GM23338 (cell line): Measurements from ENCODE around the gene MED16. TPM values are rescaled to one million over a fixed set of nuclear protein-coding genes. Genes with fewer than 3 reads are reported as not detected.

Experiments used
- ATAC-seq: fragments of 200-7000 bp; cut with Tn5 transposase; 3 replicates; pipeline ENCODE4 v1.9.1; 2020
- DNase-seq: peaks from one replicate; pipeline ENCODE4 v3.0.0-alpha.2; 2015; ENCODE audit warnings: low spot score
- H2AFZ ChIP-seq: fragments of 200-600 bp; sonication (generic); 2 replicates; pipeline ENCODE4 v1.8.0; 2016; ENCODE audit warnings: antibody characterized with exemption, mild to moderate bottlenecking, moderate library complexity
- H3F3A ChIP-seq: fragments of 200-600 bp; sonication (generic); replicated peaks from 2 replicates; pipeline ENCODE4 v1.8.0; 2017; ENCODE audit warnings: antibody characterized with exemption, mixed run types, low read depth
- H3K27ac ChIP-seq: fragments of 200-600 bp; sonication (generic); 2 replicates; pipeline ENCODE4 v1.6.1; 2016; ENCODE audit warnings: low read depth
- H3K27me3 ChIP-seq: fragments of 200-600 bp; sonication (generic); 2 replicates; pipeline ENCODE4 v1.8.0; 2016; ENCODE audit warnings: mild to moderate bottlenecking, mixed run types, moderate library complexity; ENCODE audit not compliant: insufficient read depth
- H3K36me3 ChIP-seq: fragments of 200-600 bp; sonication (generic); 2 replicates; pipeline ENCODE4 v1.8.0; 2016; ENCODE audit warnings: mild to moderate bottlenecking; ENCODE audit not compliant: insufficient read depth
- H3K4me1 ChIP-seq: fragments of 200-600 bp; sonication (generic); 2 replicates; pipeline ENCODE4 v1.8.0; 2016; ENCODE audit warnings: mild to moderate bottlenecking, moderate library complexity; ENCODE audit not compliant: insufficient read depth
- H3K4me2 ChIP-seq: fragments of 200-600 bp; sonication (generic); 2 replicates; pipeline ENCODE4 v1.7.1; 2017; ENCODE audit warnings: mixed run types
- H3K4me3 ChIP-seq: fragments of 200-600 bp; sonication (generic); 2 replicates; pipeline ENCODE4 v1.6.1; 2016; ENCODE audit warnings: mixed run types
- H3K79me2 ChIP-seq: fragments of 200-600 bp; sonication (generic); replicated peaks from 2 replicates; pipeline ENCODE4 v1.8.0; 2017; ENCODE audit warnings: mild to moderate bottlenecking; ENCODE audit not compliant: insufficient read depth
- H3K9me2 ChIP-seq: fragments of 200-600 bp; sonication (generic); 2 replicates; pipeline ENCODE4 v1.8.0; 2017; ENCODE audit not compliant: insufficient read depth
- H4K20me1 ChIP-seq: fragments of 200-600 bp; sonication (generic); replicated peaks from 2 replicates; pipeline ENCODE4 v1.8.0; 2017; ENCODE audit warnings: mild to moderate bottlenecking; ENCODE audit not compliant: insufficient read depth
- H3K27ac Mint-ChIP-seq: 2 replicates; pipeline ENCODE4 v1.8.0; 2020; ENCODE audit warnings: inconsistent platforms, mild to moderate bottlenecking, moderate library complexity, mixed read lengths
- H3K27me3 Mint-ChIP-seq: 3 replicates; pipeline ENCODE4 v1.8.0; 2022; ENCODE audit warnings: low read depth, mild to moderate bottlenecking, moderate library complexity, mixed read lengths, inconsistent platforms; ENCODE audit not compliant: insufficient read depth, poor library complexity
- H3K36me3 Mint-ChIP-seq: 3 replicates; pipeline ENCODE4 v1.8.0; 2021; ENCODE audit warnings: low read depth, mild to moderate bottlenecking, inconsistent platforms, moderate library complexity, mixed read lengths
- H3K4me1 Mint-ChIP-seq: 3 replicates; pipeline ENCODE4 v1.8.0; 2020; ENCODE audit warnings: mild to moderate bottlenecking, inconsistent platforms, mixed read lengths
- H3K4me3 Mint-ChIP-seq: 3 replicates; pipeline ENCODE4 v1.8.0; 2021; ENCODE audit warnings: moderate library complexity, mild to moderate bottlenecking, inconsistent platforms, mixed read lengths
- H3K9me3 Mint-ChIP-seq: 3 replicates; pipeline ENCODE4 v1.8.0; 2020; ENCODE audit warnings: moderate library complexity, mild to moderate bottlenecking, inconsistent platforms, mixed read lengths
- CREB1 ChIP-seq: fragments of 250-450 bp; sonication (Bioruptor Pico); IDR thresholded peaks from 2 replicates; pipeline ENCODE4 v1.5.0; 2020; ENCODE audit warnings: low read depth, mild to moderate bottlenecking, moderate library complexity
- EZH2 ChIP-seq: fragments of 200-600 bp; sonication (generic); IDR thresholded peaks from one replicate; pipeline ENCODE4 v1.8.0; 2017; ENCODE audit warnings: antibody characterized with exemption, mild to moderate bottlenecking, low read depth; ENCODE audit not compliant: unreplicated experiment
- EZH2phosphoT487 ChIP-seq: fragments of 200-600 bp; sonication (generic); IDR thresholded peaks from one replicate; pipeline ENCODE4 v1.8.1; 2018; ENCODE audit warnings: antibody characterized with exemption; ENCODE audit not compliant: unreplicated experiment
- NANOG ChIP-seq: IDR thresholded peaks from 2 replicates; pipeline ENCODE4 v1.6.1; 2016; ENCODE audit warnings: antibody characterized with exemption, borderline replicate concordance
- POLR2AphosphoS5 ChIP-seq: IDR thresholded peaks from 2 replicates; pipeline ENCODE4 v1.6.1; 2016; ENCODE audit warnings: antibody characterized with exemption, low read depth
- ZNF114 ChIP-seq: fragments of 250-450 bp; sonication (Bioruptor Pico); IDR thresholded peaks from 2 replicates; pipeline ENCODE4 v1.5.0; 2020; ENCODE audit warnings: mild to moderate bottlenecking, moderate library complexity
- polyA plus RNA-seq: library from polyadenylated mRNA; unstranded; fragments of >200 nt; fragmentation: Nextera tagmentation; extraction: Ambion mirVana; gene quantifications from 2 replicates; pipeline ENCODE4 v1.2.1, GENCODE V29; 2016
- total RNA-seq: library from RNA; depleted of rRNA; stranded (reverse); fragments of >200 nt; shearing (Covaris generic); gene quantifications from 2 replicates; pipeline ENCODE4 v1.2.3, GENCODE V29; 2014
- TF ChIP-seq, protein P1 (sequence below): IDR thresholded peaks from one replicate; pipeline ENCODE4 v1.6.1; 2018; ENCODE audit warnings: antibody characterized with exemption; ENCODE audit not compliant: unreplicated experiment
- TF ChIP-seq, protein P2 (sequence below), 2 experiments: fragments of 200-600 bp in 1 of 2; sonication (generic) in 1 of 2; conservative IDR thresholded peaks; 2 replicates each; pipeline versions ENCODE4 v1.5.1 to v1.6.1; 2016 to 2017; ENCODE audit warnings: antibody characterized with exemption in 2 of 2, low read depth in 2 of 2, mild to moderate bottlenecking in 2 of 2, moderate library complexity in 1 of 2
- TF ChIP-seq, protein P3 (sequence below): IDR thresholded peaks from 2 replicates; pipeline ENCODE4 v1.6.1; 2016; ENCODE audit warnings: antibody characterized with exemption

Gene MED16
- total and polyA plus RNA-seq, 2 experiments from 2014 or later: 52.7 to 73.6 TPM

DNA sequence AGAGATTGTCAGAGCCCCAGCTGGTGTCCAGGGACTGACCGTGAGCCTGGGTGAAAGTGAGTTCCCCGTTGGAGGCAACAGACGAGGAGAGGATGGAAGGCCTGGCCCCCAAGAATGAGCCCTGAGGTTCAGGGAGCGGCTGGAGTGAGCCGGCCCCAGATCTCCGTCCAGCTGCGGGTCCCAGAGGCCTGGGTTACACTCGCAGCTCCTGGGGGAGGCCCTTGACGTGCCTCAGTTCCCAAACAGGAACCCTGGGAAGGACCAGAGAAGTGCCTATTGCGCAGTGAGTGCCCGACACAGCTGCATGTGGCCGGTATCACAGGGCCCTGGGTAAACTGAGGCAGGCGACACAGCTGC lies 42.0 kb downstream of the MED16 start (continued):
- TF ChIP-seq, protein P1, sequence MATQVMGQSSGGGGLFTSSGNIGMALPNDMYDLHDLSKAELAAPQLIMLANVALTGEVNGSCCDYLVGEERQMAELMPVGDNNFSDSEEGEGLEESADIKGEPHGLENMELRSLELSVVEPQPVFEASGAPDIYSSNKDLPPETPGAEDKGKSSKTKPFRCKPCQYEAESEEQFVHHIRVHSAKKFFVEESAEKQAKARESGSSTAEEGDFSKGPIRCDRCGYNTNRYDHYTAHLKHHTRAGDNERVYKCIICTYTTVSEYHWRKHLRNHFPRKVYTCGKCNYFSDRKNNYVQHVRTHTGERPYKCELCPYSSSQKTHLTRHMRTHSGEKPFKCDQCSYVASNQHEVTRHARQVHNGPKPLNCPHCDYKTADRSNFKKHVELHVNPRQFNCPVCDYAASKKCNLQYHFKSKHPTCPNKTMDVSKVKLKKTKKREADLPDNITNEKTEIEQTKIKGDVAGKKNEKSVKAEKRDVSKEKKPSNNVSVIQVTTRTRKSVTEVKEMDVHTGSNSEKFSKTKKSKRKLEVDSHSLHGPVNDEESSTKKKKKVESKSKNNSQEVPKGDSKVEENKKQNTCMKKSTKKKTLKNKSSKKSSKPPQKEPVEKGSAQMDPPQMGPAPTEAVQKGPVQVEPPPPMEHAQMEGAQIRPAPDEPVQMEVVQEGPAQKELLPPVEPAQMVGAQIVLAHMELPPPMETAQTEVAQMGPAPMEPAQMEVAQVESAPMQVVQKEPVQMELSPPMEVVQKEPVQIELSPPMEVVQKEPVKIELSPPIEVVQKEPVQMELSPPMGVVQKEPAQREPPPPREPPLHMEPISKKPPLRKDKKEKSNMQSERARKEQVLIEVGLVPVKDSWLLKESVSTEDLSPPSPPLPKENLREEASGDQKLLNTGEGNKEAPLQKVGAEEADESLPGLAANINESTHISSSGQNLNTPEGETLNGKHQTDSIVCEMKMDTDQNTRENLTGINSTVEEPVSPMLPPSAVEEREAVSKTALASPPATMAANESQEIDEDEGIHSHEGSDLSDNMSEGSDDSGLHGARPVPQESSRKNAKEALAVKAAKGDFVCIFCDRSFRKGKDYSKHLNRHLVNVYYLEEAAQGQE: no peak
- TF ChIP-seq ZNF114 (CRISPR knock-in tag) (no peak), EZH2 (no peak), POLR2AphosphoS5 (no peak)

DNA sequence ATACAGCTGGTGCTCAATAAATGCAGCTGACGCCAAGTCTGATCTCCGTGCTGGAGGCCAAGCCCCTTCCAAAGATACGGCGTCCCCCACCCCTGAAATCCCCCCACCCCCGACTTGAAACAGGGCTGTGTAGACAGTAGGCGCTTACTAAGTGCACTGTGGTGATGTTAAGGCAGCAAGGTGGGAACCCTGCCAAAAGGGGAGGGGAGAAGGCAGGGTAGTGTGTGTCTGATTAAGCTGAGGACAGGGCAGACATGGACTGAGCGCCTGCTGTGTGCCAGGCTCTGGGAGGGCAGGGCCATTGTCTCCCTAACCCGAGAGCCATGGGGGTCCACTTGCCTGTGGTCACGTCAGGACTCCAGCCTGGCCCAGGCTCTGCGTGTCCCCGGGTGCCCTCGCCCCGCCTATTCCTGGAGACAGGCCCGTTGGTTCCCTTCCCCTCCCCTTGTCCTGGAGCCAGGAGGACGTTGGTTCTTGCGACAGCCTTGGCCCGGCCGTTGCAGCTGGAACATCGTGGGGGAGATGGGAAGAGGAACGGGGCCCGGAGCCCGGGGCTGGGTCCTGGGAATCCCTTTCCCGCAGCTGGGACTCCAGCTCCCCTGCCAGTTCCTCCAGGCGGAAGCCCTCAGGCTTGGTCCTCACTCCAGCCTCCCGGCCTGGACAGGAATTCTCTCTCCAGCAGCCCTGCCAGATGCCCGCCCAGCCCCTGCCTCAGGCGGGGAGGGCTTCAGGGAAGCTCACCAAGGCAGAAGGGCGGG lies 42.6 kb downstream of the MED16 start:
- Histone ChIP-seq H3K27me3 (no peaks in the 10 kb centered on the region), H3K4me2 (no peak overlapping the region), H3K4me1 (no peaks in the 10 kb centered on the region), H2AFZ (no peak overlapping the region; the same call in 1 of the 2 replicates), H3F3A (peaks cover 10% of the 10 kb centered on the region; the same call in 1 of the 2 replicates), H3K27ac (no peak overlapping the region), H4K20me1 (no peaks in the 10 kb centered on the region; the same call in 1 of the 2 replicates), H3K36me3 (no peaks in the 10 kb centered on the region), H3K9me2 (no peaks in the 10 kb centered on the region), H3K79me2 (no peaks in the 10 kb centered on the region), H3K4me3 (no peak overlapping the region)
- Mint-ChIP-seq H3K4me1 (peaks cover 2% of the 10 kb centered on the region; the same call in 1 of the 3 replicates), H3K27me3 (peaks cover 6% of the 10 kb centered on the region), H3K4me3 (no peak overlapping the region), H3K27ac (no peak overlapping the region), H3K36me3 (no peaks in the 10 kb centered on the region), H3K9me3 (no peaks in the 10 kb centered on the region)
- DNase-seq (peak; percentile 65), ATAC-seq (peak; percentile 58)
- TF ChIP-seq ZNF114 (CRISPR knock-in tag) (no peak), EZH2phosphoT487 (no peak), CREB1 (CRISPR knock-in tag) (no peak), NANOG (no peak), EZH2 (no peak)
- TF ChIP-seq, protein P2, sequence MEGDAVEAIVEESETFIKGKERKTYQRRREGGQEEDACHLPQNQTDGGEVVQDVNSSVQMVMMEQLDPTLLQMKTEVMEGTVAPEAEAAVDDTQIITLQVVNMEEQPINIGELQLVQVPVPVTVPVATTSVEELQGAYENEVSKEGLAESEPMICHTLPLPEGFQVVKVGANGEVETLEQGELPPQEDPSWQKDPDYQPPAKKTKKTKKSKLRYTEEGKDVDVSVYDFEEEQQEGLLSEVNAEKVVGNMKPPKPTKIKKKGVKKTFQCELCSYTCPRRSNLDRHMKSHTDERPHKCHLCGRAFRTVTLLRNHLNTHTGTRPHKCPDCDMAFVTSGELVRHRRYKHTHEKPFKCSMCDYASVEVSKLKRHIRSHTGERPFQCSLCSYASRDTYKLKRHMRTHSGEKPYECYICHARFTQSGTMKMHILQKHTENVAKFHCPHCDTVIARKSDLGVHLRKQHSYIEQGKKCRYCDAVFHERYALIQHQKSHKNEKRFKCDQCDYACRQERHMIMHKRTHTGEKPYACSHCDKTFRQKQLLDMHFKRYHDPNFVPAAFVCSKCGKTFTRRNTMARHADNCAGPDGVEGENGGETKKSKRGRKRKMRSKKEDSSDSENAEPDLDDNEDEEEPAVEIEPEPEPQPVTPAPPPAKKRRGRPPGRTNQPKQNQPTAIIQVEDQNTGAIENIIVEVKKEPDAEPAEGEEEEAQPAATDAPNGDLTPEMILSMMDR (conservative IDR thresholded peaks at IDR 0.05; ENCODE audit: low read depth in 2 of 2): no peak
- TF ChIP-seq, protein P1: no peak
- TF ChIP-seq, protein P3, sequence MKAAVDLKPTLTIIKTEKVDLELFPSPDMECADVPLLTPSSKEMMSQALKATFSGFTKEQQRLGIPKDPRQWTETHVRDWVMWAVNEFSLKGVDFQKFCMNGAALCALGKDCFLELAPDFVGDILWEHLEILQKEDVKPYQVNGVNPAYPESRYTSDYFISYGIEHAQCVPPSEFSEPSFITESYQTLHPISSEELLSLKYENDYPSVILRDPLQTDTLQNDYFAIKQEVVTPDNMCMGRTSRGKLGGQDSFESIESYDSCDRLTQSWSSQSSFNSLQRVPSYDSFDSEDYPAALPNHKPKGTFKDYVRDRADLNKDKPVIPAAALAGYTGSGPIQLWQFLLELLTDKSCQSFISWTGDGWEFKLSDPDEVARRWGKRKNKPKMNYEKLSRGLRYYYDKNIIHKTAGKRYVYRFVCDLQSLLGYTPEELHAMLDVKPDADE: no peak
